COLO829 (cell line): ENCODE results near the gene HNRNPA2B1.
"Not testable (repeated sequence)": the region's sequence is repeated elsewhere in the genome, so short reads cannot be mapped to it uniquely, and the experiment has no call there.

Source experiments
- DNase-seq: peaks from one replicate; pipeline ENCODE4 v3.0.0; 2012; ENCODE audit warnings: low spot score

Gene HNRNPA2B1

GRCh38 chr7:26163804-26164203 lies 36.7 kb downstream of the HNRNPA2B1 start:
- DNase-seq: not testable (repeated sequence)

GRCh38 chr7:26162431-26162830 lies 38.1 kb downstream of the HNRNPA2B1 start:
- DNase-seq: no peak

DNA sequence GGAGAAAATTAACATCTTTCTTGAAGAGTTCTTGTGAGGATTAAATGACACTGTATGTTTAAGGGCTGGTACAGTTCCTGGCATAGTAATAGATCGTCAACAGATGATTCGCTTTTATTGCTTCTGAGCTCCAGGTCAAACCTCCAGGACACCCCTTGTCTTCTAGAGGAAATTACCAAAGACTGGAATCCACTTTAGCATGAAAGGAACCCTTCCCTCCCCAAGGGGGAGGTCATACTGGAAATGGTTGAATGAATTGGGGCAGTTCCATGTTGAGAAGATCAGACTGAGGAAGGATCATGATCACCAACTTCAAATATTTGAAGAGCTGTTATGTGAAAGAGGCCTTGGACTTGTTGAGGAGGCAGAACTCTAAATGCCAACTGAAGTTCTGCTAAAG lies 39.6 kb downstream of the HNRNPA2B1 start:
- no peak for DNase-seq

- no peak for DNase-seq
These were observed 41.3 kb downstream of the HNRNPA2B1 start for GRCh38 chr7:26159243-26159642.

- no peak for DNase-seq
These were observed 42.9 kb downstream of the HNRNPA2B1 start for GRCh38 chr7:26157520-26158105.

- peak; percentile 83 for DNase-seq
These were observed 43.8 kb downstream of the HNRNPA2B1 start for GRCh38 chr7:26156451-26157420.

- DNase-seq: no peak
These were observed 44.8 kb downstream of the HNRNPA2B1 start for GRCh38 chr7:26155531-26156375.

DNA sequence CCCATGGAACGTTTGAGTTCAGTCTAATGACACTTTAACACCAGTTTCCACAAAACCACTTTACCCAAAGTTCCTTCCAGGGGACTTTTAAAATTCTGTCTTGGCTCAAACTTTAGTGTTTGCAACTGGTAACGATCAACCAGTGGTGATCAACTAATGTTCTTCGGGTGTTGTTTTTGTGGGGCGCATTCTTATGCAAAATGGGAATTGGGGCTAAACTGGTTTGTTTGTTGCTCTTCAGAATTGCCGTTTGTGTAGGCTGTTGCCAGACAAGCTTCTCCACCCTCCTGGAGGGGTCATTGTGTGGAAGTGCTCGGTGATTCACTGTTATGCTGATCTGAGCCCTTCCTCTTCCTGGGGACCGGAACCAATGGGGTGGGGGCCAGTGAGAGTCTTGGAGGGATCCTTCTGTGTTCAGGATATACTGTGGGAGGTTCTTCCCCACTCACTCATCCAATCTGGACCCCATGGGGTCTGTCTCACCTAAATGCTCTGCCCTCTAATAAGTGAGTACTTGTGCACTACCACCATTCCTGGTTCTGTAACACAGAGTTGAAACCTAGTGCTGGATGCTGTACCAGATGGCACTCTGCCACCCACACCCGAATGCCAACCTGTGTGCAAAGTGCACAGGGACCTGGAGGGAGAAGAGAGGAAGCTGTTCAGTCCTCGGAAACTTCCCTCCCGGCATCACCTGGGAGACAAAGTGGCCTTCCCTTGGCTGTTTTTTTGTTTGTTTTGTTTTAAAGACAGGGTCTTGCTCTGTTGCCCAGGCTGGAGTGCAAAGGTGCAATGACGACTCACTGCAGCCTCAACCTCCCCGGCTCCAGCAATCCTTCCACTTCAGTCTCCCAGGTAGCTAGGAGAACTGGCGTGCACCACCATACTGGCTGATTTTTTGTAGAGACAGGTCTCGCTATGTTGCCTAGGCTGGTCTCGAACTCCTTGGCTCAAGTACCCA lies 46.4 kb downstream of the HNRNPA2B1 start:
- no peak for DNase-seq

GRCh38 chr7:26153241-26153822 lies 47.2 kb downstream of the HNRNPA2B1 start:
- no peak for DNase-seq

DNA sequence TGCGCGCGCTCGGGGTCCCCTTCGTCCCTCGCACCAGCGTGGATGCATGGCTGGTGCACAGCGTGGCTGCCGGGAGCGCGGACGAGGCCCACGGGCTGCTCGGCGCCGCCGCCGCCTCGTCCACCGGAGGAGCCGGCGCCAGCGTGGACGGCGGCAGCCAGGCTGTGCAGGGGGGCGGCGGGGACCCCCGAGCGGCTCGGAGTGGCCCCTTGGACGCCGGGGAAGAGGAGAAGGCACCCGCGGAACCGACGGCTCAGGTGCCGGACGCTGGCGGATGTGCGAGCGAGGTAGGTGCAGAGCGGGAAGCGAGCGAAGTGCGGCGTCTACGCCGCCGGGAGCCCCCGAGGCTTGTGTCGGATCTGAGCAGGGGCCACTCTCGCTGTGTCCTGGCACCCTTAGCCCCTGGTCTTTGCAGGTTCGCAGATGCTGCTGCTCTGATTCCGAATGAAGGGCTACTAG lies 47.7 kb downstream of the HNRNPA2B1 start:
- DNase-seq: not testable (repeated sequence)

GRCh38 chr7:26151953-26152781 lies 48.4 kb downstream of the HNRNPA2B1 start, which contains the start of gene NFE2L3:
Gene NFE2L3 (plus strand): TSS chr7:26152198. CDS start chr7:26152499, 301 bp downstream.
- DNase-seq: peak; percentile 64

DNA sequence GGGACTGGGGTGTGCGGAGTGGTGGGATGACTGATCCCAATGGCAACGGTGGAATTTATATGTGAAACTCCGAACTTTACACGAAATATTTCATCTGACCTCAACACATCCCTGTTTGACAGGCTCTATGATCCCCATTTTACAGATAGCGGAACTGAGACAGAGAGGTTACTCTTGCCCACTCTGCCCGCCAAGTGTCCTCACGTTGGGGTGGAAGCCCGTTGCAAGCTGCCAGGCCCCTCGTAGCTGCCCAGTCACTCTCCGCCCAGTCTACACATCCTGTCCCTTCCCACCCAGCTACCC lies 48.9 kb downstream of the HNRNPA2B1 start:
- DNase-seq: no peak

- no peak for DNase-seq
These were observed 49.5 kb downstream of the HNRNPA2B1 start for GRCh38 chr7:26151096-26151495.

GRCh38 chr7:26149391-26149977 lies 51.1 kb downstream of the HNRNPA2B1 start:
- no peak for DNase-seq

- DNase-seq: not testable (repeated sequence)
These were observed 52.2 kb downstream of the HNRNPA2B1 start for GRCh38 chr7:26148307-26148700.

- not testable (repeated sequence) for DNase-seq
These were observed 52.8 kb downstream of the HNRNPA2B1 start for GRCh38 chr7:26147646-26148306.

- DNase-seq: no peak
These were observed 53.5 kb downstream of the HNRNPA2B1 start for GRCh38 chr7:26147030-26147429.

- no peak for DNase-seq
These were observed 55.3 kb downstream of the HNRNPA2B1 start for GRCh38 chr7:26145238-26145637.
